D341Med (cell line): ENCODE data around the gene ZNF682.
A peak's percentile ranks its signal among the peaks of the same experiment; 100 is the strongest.
"Not testable (repeated sequence)": the region's sequence is repeated elsewhere in the genome, so short reads cannot be mapped to it uniquely, and the experiment has no call there.

ENCODE experiments used
- DNase-seq: peaks from one replicate; pipeline ENCODE4 v3.0.0; 2012; ENCODE audit warnings: low spot score

The ZNF682 gene

DNA sequence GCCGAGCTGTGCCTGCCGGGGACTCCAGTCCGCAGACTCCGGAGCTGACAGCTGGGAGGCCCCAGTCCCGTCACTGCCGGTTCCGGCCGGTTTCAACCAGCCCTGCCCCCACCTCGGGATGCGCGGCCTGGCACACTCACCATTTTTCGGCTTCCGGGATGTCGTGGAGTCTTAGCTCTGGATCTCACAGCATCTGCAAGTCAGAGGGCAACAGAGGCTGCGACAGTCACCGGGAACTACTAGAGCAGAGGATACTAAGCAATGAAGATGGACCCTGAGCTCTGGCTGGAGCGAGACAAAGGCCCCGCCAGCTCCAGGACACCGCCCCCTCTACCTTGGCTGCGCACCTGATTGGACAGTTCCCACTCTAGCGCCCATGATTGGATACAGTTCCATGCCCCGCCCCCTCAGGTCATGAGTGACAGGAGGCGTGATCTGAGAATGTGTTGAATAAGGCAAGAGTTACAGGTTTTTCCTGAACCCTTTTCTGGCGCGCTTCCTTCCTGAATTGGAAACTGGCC, at the start of gene ZNF682:
Gene ZNF682, minus strand, starts transcription at position 303 of the 521 bp plus-strand sequence. Its CDS starts 160 bp downstream, at position 143.
- peak; percentile 97 for DNase-seq

DNA sequence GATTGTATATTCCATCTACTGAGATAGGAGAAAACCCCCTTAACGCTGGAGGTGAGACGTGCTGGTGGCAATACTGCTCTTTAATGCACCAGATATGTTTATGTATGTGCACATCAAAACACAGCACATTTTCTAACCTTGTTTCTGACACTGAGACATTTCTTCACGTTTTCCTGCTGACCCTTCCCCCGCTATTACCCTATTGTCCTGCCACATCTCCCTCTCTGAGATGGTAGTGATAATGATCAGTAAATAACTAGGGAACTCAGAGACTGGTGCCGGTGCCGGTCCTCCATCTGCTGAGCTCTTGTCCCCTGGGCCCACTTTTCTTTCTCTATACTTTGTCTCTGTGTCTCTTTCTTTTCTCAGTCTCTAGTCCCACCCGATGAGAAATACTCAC, 43.6 kb upstream of the ZNF682 start:
- peak; percentile 23 for DNase-seq

DNA sequence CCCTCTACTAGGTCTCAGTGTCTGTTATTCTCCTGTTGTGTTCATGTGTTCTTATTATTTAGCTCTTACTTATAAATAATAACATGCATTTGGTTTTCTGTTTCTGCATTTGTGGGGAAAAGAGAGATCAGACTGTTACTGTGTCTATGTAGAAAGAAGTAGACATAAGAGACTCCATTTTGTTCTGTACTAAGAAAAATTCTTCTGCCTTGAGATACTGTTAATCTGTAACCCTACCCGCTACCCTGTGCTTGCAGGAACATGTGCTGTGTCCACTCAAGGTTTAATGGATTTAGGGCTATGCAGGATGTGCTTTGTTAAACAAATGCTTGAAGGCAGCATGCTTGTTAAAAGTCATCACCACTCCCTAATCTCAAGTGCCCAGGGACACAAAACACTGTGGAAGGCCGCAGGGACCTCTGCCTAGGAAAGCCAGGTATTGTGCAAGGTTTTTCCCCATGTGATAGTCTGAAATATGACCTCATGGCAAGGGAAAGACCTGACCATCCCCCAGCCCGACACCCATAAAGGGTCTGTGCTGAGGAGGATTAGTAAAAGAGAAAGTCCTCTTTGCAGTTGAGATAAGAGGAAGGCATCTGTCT, 43.0 kb upstream of the ZNF682 start:
- not testable (repeated sequence) for DNase-seq

DNA sequence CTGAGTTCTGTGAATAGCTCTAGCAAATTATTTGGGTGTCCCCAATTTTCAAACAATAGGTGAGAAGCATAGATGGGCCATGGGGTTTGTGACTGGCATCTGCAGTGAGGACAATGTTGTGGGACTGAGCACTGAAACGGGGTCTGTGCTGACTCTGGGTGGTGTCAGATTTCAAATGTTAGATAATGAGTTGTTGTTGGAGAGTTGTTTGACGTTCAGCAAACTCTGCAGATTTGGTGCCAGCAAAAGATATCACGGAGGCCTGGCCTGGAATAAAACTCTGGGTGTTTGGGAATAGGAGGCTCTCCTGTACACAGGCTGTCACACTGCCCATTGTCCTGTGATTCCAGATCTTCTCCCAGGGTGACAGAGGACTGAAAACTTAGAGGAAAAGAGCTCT, 41.4 kb upstream of the ZNF682 start:
- no peak for DNase-seq

DNA sequence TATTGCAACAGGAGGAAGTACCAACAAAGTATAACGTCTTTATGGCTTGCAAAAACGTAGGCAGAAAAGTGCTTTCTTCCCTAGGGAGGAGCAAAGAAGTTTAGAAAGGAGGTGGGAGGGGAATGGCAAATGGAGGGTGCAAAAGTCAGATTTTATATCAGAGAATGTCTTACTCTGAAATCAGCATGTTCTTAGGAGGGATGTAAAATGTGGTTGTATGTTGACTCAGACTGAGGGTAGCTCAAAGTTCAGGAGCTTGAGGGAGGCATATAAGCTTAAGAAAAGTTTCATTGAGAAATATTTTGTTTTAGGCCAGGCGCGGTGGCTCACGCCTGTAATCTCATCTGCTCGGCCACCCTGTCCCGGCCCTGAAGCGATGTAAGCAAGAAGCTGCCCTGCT, 40.2 kb upstream of the ZNF682 start:
- no peak for DNase-seq

DNA sequence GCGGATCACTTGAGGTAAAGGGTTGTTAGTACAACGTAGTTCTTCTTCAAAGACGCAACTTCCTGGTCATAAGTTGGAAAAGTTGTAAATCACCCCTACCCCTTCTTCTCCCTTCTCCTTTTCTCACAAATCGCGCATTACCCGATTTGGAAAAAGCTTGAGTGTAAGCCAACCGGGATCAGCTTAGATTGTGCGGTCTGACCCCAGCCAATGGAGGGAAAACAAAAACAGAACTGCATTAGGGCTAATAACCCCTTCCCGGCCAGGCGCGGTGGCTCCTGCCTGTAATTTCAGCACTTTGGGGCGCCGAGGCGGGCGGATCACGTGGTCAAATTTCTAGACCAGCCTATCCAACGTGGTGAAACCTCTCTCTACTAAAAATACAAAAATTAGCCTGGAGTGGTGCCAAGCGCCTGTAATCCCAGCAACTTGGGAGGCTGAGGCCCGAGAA, 39.3 kb upstream of the ZNF682 start:
- DNase-seq = peak; percentile 21

DNA sequence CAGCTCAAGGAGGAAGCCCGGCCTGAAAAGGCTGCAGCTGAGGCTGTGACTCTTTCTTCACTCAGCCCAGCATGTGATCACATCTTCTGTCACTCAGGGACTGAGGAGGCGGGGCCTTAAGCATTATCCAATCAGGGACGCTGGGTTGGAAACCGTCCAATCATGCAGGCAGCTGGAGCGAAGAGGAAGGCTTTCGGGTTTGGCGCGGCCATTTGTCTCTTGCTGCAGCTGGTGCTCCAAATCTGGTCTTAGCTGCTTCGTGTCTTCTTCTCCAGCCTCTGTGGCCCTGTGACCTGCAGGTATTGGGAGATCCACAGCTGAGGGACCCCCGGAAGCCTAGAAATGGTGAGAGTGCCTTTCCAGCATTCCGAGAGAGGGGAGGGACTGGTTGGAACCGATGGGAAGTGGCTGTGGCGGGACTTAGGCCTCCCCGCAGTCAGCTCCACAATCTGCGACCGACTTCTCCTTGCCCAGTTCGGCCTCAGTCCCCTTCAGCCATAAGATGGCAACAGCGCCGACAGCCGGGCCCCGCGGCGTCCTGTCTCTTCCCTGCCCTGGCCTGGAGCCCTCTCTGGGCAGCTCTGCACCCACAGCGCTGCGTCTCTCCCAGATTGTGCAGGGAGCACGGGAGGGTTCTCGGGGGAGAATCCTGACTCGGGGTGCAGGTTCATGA, 38.6 kb upstream of the ZNF682 start, which contains the start of gene ZNF90:
Gene ZNF90, plus strand, starts transcription at position 210 of the 673 bp plus-strand sequence. Its CDS starts 133 bp downstream, at position 343.
- peak; percentile 77 for DNase-seq

DNA sequence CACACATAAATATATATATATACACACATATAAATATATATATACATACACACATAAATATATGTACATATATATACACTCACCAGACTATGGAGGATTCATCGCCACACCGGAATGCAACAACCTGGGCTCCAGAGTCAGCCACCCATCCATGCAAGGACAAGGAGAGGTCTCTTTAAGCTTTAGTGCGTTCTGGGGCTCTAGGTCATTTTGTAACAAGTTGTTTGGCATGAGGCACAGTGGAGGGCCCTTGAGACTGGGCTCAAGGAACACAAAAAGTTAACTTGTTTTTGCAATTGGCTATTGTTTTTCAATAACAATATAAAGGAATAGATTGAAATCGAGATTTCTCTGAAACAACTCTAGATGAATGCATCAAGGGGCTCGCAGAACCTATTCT, 33.6 kb upstream of the ZNF682 start:
- DNase-seq = no peak

DNA sequence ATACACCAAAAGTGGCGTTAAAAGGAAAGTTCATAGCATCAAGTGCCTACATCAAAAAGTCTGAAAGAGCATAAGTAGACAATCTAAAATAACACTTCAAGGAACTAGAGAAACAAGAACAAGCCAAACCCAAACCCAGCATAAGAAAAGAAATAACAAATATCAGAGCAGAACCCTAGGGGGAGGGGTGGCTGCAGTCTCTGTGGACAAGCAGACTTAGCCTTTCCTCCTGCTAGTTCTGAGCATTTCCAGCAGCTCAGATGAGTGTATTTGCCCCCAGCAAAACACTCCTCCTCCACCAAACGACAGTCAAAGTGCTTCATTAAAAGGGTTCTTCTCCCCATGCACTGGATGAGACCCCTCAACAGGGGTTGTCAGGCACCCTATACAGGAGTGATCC, 31.4 kb upstream of the ZNF682 start:
- DNase-seq = no peak

DNA sequence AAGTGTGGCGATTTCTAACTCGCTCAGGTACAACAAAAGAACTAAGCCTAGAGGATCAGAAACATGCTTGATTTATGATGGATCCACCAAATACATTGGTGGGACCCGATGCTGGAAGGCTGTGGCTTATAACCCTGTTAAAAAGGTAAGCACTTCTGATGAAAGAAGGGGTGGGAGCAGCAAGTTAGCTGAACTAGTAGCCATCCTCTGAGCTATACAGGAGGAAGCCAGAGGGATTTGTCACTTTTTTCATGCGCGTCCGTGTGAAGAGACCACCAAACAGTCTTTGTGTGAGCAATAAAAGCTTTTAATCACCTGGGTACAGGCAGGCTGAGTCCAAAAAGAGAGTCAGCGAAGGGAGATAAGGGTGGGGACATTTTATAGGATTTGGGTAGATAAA, 29.3 kb upstream of the ZNF682 start:
- not testable (repeated sequence) for DNase-seq

DNA sequence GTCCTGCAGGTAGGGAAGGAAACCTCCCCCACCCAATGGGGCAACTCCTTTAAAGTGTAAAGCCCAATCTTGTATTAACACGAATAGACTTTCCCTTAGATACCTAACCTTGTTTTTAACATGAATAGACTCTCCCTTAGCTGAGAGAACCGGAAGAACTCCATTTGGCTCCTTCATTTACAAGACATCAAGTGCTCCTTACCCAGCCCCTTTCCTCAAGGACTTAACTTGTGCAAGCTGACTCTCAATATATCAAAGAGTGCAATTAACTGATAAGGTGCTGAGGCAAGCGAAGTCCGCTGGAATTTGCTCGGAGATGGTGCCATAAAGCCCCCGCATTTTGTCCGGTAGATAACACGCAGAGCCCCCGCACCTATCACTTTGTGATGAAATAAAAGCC, 28.6 kb upstream of the ZNF682 start:
- no peak for DNase-seq

DNA sequence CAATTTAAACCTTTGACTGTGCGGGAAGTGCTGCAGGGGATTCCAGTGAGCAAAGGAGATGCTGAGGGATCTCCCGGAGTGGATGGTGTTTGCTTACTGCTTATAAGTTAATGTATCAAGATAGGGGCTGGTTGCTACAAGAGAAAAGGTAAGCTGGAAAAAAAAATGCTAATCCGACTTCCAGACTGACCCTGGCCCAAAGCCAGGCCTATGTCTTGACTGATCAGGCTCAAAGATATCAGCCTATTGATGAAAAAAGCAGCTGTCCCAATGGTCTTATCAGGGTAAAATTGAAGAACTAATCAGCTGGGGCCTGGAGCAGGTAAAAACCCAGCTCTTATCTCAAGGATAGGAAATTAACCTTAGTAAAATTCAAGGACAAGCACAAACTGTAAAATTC, 27.6 kb upstream of the ZNF682 start:
- no peak for DNase-seq

DNA sequence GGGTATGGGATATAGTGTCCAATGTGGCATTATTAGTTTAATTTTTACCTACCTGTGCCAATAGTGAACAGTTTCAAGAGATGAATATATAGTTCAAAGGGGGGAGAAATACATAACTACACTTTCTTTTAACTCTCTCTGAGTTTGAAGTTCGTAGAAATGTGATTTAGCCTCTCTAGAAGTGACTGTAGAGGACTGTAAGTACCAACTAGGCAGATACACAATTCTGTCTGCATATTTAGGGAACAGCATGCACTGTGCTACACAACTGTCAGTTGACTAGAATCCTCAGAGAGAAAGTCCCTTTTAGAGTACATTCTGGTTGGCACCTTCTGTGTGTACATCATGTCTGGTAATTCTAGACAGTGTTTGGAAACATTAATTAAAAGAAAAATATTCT, 21.0 kb upstream of the ZNF682 start:
- DNase-seq = no peak

DNA sequence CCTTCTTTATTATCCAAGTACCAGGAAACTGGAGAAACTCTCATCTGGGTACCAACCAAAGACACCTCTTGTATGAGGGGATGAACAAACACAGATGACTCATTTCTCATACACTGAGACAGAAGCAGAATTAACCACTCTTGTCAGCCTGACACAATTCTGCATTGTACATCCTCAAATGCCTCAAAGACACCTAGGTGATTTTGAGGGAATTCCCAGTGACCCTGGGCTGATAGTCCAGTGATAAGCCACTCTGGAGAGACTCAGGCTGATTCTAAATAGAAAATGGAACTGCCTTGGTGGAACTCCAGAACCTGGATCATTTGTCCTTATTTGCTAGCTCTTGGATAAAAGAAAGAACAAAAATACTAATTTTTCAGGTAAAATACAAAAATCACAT, 19.4 kb upstream of the ZNF682 start:
- not testable (repeated sequence) for DNase-seq

DNA sequence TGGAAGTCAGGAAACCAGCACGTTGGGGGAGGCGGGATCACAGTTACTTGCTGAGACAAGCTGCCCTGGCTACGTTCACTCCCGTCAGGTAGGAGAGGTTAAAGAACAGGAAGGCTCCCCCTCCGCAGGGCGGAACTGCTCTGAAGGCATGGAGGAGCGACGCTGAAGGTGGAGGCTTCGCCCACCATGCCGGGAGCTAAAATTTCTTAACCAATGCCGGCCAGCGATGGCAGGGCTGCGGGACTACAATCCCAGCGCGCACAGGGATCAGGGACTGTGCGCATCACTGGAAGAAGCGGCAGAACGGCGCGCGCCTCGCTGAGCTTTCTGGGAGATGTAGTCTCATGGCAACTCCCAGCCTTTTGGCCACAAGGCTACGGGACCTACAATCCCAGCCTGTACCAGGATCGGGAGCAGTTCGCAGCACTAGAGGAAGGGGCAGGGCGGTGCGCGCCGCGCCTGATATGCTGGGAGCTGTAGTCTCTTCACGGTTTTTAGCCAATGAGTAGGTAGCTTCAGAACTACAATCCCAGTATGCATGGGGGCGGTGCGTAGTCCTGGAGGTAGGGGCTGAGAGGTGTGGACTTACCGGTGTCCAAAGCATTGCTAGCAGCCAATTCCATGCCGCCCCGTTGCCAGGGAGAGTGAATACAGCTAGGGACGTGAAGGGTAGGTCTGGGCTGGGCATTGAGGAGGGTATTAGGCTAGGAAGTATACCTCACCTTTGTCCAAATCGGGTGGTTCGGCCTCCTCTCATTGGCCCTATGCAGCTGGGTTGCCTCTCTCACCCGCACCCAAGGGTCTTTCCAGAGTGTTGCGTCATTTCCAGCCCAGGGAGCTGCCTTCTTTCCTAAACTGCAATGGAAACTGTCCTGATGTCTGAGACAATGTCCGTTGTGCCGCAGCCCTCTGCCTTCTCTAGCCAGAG, 12.8 kb upstream of the ZNF682 start:
- DNase-seq = peak; percentile 89

DNA sequence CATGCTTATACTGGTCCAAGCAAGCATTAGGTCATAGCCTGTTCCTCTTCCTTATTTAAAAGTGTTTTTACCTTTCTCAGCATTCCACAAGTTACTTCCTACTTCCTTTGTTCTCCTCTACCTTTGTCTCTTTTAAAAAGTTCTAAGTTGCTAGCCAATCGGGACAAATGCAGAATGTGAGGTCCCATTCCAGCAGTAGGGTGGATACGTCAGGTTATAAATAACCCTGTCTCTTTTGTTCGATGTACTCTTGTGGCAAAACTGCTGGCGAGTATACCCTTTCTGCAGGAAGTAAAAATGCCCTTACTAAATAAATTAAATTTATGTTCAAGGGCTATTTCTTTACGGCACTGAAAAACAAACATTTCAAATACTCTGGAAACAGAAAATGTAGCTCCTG, 6.4 kb upstream of the ZNF682 start:
- not testable (repeated sequence) for DNase-seq

DNA sequence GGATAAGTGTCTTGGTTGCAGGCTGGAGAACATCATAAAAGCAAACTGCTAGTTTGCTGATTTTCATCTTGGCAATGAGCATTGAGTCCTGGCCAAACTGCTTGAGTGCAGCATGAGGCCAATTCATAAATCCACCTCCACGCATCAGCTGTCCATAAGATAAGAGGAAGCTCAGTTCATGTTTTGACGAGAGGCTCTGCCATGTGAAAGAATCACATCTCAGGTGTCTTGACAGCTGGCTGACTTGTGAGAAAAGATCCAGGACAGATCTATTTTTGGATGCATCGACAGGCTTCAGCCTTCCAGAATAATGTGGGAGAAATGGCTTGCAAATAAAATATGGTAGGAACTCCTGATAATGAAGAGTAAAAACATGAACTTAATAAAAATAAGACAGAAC, 5.4 kb upstream of the ZNF682 start:
- no peak for DNase-seq

DNA sequence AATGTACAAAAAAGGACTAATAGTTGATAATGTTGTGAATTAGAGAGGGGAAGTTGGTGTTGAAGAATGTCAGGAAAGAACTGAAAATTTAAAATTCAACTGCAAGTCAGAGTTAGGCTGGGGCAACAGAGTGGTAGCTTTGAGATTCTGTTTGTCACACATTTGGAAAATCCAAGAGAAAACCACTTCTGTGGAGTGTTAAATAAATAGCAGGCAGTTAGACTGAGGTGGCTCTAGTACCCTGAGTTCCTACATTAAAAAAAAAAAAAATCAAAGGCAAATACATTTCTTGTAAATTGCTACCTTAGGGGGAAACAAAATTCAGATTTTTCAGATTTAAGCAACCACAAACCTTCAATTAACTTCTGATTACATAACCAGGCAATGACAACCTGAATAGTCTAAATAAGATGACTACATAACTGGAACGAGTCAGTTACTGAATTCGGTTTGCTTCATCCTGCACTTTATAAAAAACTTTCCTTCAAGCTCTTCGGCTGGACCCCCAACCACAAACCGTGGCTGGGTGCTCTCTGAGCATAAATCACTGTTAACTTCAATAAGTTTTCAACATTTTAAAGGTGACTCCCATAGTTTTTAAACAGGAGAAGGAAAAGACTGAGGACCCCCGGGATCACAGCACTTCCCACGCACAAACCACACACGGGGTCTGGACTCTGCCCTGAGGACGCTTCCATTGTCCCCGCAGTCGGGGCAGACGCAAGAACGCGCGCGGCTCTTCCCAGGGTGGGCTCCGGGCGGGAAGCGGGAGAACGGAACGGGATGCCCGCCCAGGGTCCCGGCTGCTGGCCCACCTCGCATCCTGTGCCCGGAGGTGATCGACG, 725 bp downstream of the ZNF682 start:
- DNase-seq = no peak

DNA sequence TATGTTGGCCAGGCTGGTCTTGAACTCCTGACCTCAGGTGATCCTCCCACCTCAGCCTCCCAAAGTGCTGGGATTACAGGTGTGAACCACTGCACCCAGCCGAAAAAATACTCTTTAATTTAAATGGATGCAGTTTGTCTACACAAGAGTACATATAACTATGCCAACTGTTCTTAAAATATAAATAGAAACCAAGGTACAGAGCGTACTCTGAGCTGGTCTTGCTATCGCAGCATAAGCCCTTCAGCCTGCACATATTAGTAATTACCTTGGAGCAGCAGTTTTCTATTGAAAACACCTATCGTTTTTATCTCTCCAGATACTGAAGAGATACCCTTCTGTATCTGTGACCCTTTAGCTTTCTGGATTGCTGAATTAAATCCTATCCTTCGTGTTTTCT, 3.4 kb downstream of the ZNF682 start:
- no peak for DNase-seq

DNA sequence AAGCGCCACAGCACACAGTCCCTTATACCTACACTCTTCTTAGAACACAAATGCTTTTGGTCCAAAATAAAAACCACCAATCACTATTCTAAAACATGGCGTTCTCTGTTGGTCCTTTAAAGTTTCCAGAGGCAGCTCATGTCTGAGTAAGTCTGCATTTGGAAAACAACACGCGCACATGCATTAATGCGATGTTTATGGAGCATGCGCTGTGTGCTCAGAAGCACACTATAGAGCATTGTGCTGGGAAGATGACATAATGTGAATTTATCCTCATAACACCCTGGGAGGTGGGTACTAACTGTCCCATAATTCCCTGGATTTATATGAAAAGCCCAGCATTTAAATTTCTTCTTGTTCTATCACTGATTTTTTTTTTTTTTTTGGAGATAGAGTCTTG, 10.7 kb downstream of the ZNF682 start:
- no peak for DNase-seq

DNA sequence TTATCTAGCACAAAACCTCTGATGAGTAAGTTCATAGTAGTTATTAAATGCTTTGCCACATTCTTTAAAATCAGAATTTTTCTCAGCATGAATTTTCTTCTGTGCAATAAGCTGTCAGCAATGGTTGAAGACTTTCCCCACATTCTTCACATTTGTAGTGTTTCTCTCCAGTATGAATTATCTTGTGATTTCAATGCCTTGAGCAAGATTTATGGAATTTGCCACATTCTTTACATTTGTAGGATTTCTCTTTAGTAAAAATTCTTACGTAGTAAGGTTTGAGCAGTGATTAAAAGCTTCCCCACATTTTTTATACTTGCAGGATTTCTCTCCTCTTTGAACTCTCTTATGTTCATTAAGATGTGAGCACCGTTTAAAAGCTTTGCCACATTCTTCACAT, 33.6 kb downstream of the ZNF682 start:
- DNase-seq = no peak
